Fibroblast of pulmonary artery (primary cell): Measurements from ENCODE around the gene ZNF182.
A peak's percentile ranks its signal among the peaks of the same experiment; 100 is the strongest.
"Not testable (repeated sequence)": the region's sequence is repeated elsewhere in the genome, so short reads cannot be mapped to it uniquely, and the experiment has no call there.

Source experiments
- DNase-seq: peaks from one replicate; pipeline ENCODE4 v3.0.0-alpha.2; 2010; ENCODE audit warnings: low read depth
- H3K4me3 ChIP-seq: replicated peaks from 2 replicates; pipeline ENCODE4 v1.5.1; 2011; ENCODE audit warnings: low read depth, mild to moderate bottlenecking, control low read depth, low read length, moderate library complexity
- TF ChIP-seq, protein P1 (sequence below): IDR thresholded peaks from 2 replicates; pipeline ENCODE4 v1.5.1; 2011; ENCODE audit warnings: mild to moderate bottlenecking, control low read depth, low read length, inconsistent platforms; ENCODE audit errors: missing control alignments

Gene ZNF182

DNA sequence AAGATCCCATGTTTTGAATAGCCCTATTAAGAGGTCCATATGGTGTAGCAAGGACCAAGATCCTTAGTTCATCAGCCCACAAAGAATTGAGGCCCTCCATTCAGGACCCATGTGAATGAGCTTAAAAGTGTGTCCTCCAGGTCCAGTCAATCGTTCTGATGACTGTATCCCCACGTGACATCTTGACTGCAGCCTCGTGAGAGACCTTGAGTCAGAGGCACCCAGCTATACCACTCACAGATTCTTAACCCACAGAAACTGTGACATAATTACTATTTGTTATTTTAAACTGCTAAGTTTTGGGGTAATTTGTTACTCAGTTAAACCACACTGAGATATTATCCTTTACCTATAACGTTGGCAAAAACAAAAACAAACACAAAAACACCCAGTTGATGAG, 62.4 kb downstream of the ZNF182 start:
- TF ChIP-seq, protein P1, sequence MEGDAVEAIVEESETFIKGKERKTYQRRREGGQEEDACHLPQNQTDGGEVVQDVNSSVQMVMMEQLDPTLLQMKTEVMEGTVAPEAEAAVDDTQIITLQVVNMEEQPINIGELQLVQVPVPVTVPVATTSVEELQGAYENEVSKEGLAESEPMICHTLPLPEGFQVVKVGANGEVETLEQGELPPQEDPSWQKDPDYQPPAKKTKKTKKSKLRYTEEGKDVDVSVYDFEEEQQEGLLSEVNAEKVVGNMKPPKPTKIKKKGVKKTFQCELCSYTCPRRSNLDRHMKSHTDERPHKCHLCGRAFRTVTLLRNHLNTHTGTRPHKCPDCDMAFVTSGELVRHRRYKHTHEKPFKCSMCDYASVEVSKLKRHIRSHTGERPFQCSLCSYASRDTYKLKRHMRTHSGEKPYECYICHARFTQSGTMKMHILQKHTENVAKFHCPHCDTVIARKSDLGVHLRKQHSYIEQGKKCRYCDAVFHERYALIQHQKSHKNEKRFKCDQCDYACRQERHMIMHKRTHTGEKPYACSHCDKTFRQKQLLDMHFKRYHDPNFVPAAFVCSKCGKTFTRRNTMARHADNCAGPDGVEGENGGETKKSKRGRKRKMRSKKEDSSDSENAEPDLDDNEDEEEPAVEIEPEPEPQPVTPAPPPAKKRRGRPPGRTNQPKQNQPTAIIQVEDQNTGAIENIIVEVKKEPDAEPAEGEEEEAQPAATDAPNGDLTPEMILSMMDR = no peak
- DNase-seq = no peak

DNA sequence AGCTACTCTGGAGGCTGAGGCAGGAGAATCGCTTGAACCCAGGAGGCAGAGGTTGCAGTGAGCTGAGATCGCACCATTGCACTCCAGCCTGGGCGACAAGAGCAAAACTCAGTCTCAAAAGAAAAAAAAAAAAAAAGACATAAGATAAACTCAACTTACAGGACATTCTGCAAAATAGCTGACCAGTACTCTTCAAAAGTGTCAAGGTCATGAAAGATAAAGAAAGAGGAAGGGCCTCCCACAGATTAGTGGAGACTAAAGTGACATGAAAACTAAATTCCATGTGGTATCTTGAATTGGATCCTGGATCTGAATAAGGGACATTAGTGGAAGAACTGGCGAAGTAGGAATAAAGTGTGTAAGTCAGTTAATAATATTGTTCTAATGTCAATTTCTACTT, 63.3 kb downstream of the ZNF182 start:
- TF ChIP-seq, protein P1 = no peak
- H3K4me3 ChIP-seq = no peak overlapping the region
- DNase-seq = no peak

More for the DNA sequence above, 62.4 kb downstream of the ZNF182 start:
- no peak overlapping the region for H3K4me3 ChIP-seq

GRCh38 chrX:47936940-47937317, 66.9 kb downstream of the ZNF182 start:
- no peak overlapping the region for H3K4me3 ChIP-seq
- no peak for DNase-seq

GRCh38 chrX:47936224-47936939, 67.4 kb downstream of the ZNF182 start:
- H3K4me3 ChIP-seq = peak overlapping the region; percentile 33
- peak; percentile 2 for DNase-seq
- TF ChIP-seq, protein P1 = no peak

More at GRCh38 chrX:47936940-47937317, 66.9 kb downstream of the ZNF182 start:
- TF ChIP-seq, protein P1 = no peak

DNA sequence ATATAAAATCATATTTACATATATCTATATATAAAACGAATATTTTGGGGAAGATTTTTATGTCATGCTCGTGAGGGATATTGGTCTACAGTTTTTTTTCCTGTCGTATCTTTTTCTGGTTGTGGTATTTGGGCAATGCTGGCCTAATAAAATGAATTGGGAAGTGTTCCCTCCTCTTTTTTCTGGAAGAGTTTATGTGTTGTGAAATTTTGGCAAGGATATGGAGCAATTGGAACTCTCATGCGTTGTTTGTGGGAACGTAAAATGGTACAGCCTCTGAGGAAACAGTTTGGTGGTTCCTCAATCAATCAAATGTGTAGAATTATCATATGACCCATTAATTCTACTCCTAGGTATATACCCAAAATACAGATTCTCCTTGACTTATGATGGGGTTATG, 69.8 kb downstream of the ZNF182 start:
- TF ChIP-seq, protein P1 = no peak
- peak; percentile 18 for DNase-seq
- no peak overlapping the region for H3K4me3 ChIP-seq

DNA sequence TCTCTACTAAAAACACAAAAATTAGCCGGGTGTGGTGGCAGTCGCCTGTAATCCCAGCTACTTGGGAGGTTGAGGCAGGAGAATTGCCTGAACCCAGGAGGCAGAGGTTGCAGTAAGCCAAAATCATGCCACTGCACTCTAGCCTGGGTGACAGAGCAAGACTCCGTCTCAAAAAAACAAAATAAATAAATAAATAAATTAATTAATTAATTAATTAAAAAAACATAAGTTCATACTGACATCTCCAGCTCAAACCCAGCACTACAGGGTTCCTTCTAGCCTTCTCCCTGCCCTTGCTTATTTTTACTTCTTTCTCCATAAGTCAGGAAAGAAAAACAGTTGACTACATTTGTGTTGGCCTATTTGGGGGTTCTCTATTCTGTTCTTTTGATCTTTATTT, 71.8 kb downstream of the ZNF182 start:
- not testable (repeated sequence) for H3K4me3 ChIP-seq, DNase-seq

GRCh38 chrX:47927212-47927611, 76.6 kb downstream of the ZNF182 start:
- no peak overlapping the region for H3K4me3 ChIP-seq
- no peak for DNase-seq

More at GRCh38 chrX:47927212-47927611, 76.6 kb downstream of the ZNF182 start:
- TF ChIP-seq, protein P1 = no peak
